H9 (cell line): ENCODE data around the gene ZBTB20. TPM values are rescaled to one million over a fixed set of nuclear protein-coding genes. Genes with fewer than 3 reads are reported as not detected.

Experiments used
- DNase-seq: peaks from one replicate; pipeline ENCODE4 v3.0.0-alpha.2; 2017
- H2AFZ ChIP-seq: one replicate; pipeline ENCODE4 v1.6.1; 2013; ENCODE audit warnings: mild to moderate bottlenecking, low read length, control low read depth, moderate library complexity
- H2AK5ac ChIP-seq: 2 replicates; pipeline ENCODE4 v1.6.1; 2013; ENCODE audit warnings: low read length, control low read depth, mixed read lengths; ENCODE audit not compliant: insufficient read length
- H2BK120ac ChIP-seq: one replicate; pipeline ENCODE4 v1.6.1; 2013; ENCODE audit warnings: low read depth, mild to moderate bottlenecking, low read length, control low read depth, inconsistent platforms; ENCODE audit not compliant: poor library complexity, severe bottlenecking
- H2BK12ac ChIP-seq: 2 replicates; pipeline ENCODE4 v1.6.1; 2013; ENCODE audit warnings: low read length, control low read depth, mixed read lengths, low read depth; ENCODE audit not compliant: insufficient read length
- H2BK15ac ChIP-seq: 2 replicates; pipeline ENCODE4 v1.6.1; 2013; ENCODE audit warnings: low read depth, low read length, control low read depth
- H2BK20ac ChIP-seq: one replicate; pipeline ENCODE4 v1.6.1; 2013; ENCODE audit warnings: low read depth, mild to moderate bottlenecking, low read length, control low read depth, inconsistent platforms; ENCODE audit not compliant: poor library complexity, severe bottlenecking
- H2BK5ac ChIP-seq: 2 replicates; pipeline ENCODE4 v1.6.1; 2013; ENCODE audit warnings: low read length, control low read depth, mixed read lengths; ENCODE audit not compliant: insufficient read length
- H3K14ac ChIP-seq: 2 replicates; pipeline ENCODE4 v1.6.1; 2013; ENCODE audit warnings: low read length, control low read depth; ENCODE audit not compliant: insufficient read depth
- H3K18ac ChIP-seq: 2 replicates; pipeline ENCODE4 v1.6.1; 2013; ENCODE audit warnings: low read depth, mild to moderate bottlenecking, mixed read lengths, low read length, control low read depth; ENCODE audit not compliant: insufficient read length
- H3K23ac ChIP-seq: 2 replicates; pipeline ENCODE4 v1.6.1; 2013; ENCODE audit warnings: low read length, control low read depth, mixed read lengths, low read depth; ENCODE audit not compliant: insufficient read length
- H3K23me2 ChIP-seq: 2 replicates; pipeline ENCODE4 v1.6.1; 2013; ENCODE audit warnings: low read depth, mild to moderate bottlenecking, mixed read lengths, low read length, control low read depth; ENCODE audit not compliant: insufficient read length, poor library complexity, severe bottlenecking
- H3K27ac ChIP-seq: 2 replicates; pipeline ENCODE4 v1.5.1; 2013; ENCODE audit warnings: low read length, control low read depth, mixed read lengths, low read depth; ENCODE audit not compliant: insufficient read length
- H3K27me3 ChIP-seq: 2 replicates; pipeline ENCODE4 v1.6.1; 2013; ENCODE audit warnings: low read length, control low read depth, inconsistent platforms; ENCODE audit not compliant: insufficient read depth
- H3K4ac ChIP-seq: 2 replicates; pipeline ENCODE4 v1.6.1; 2013; ENCODE audit warnings: low read depth, mild to moderate bottlenecking, control low read depth, inconsistent platforms, low read length, moderate library complexity
- H3K4me1 ChIP-seq: 2 replicates; pipeline ENCODE4 v1.6.1; 2013; ENCODE audit warnings: low read length, control low read depth, inconsistent platforms; ENCODE audit not compliant: insufficient read depth
- H3K4me2 ChIP-seq: 2 replicates; pipeline ENCODE4 v1.6.1; 2013; ENCODE audit warnings: low read length, control low read depth, mixed read lengths; ENCODE audit not compliant: insufficient read length, insufficient read depth
- H3K56ac ChIP-seq: 2 replicates; pipeline ENCODE4 v1.6.1; 2013; ENCODE audit warnings: low read depth, mild to moderate bottlenecking, mixed read lengths, low read length, control low read depth; ENCODE audit not compliant: insufficient read length
- H3K79me1 ChIP-seq: 2 replicates; pipeline ENCODE4 v1.6.1; 2013; ENCODE audit warnings: low read depth, mild to moderate bottlenecking, moderate library complexity, low read length, control low read depth, inconsistent platforms; ENCODE audit not compliant: insufficient read depth, poor library complexity, severe bottlenecking
- H3K79me2 ChIP-seq: 2 replicates; pipeline ENCODE4 v1.6.1; 2013; ENCODE audit warnings: low read length, control low read depth, inconsistent platforms; ENCODE audit not compliant: insufficient read depth
- H3K9ac ChIP-seq: 2 replicates; pipeline ENCODE4 v1.6.1; 2013; ENCODE audit warnings: low read length, control low read depth, mixed read lengths; ENCODE audit not compliant: insufficient read length; ENCODE audit errors: extremely low read depth
- H3K9me3 ChIP-seq: one replicate; pipeline ENCODE4 v1.6.1; 2013; ENCODE audit warnings: low read depth, low read length, inconsistent platforms; ENCODE audit not compliant: control insufficient read depth
- H3T11ph ChIP-seq: one replicate; pipeline ENCODE4 v1.6.1; 2013; ENCODE audit warnings: mild to moderate bottlenecking, low read length, control low read depth, inconsistent platforms
- H4K20me1 ChIP-seq: one replicate; pipeline ENCODE4 v1.6.1; 2013; ENCODE audit not compliant: control insufficient read depth, insufficient read length, insufficient read depth
- H4K5ac ChIP-seq: 2 replicates; pipeline ENCODE4 v1.6.1; 2013; ENCODE audit warnings: low read depth, mild to moderate bottlenecking, mixed read lengths, low read length, control low read depth; ENCODE audit not compliant: insufficient read length
- H4K8ac ChIP-seq: replicated peaks from 2 replicates; pipeline ENCODE4 v1.6.1; 2013; ENCODE audit warnings: low read length, control low read depth, mixed read lengths, low read depth; ENCODE audit not compliant: insufficient read length
- H4K91ac ChIP-seq: 2 replicates; pipeline ENCODE4 v1.6.1; 2013; ENCODE audit warnings: low read depth, mild to moderate bottlenecking, moderate library complexity, mixed read lengths, low read length, control low read depth; ENCODE audit not compliant: insufficient read length
- H3K27ac Mint-ChIP-seq, 3 experiments: 2 replicates in 2 of 3; 3 replicates in 1 of 3; pipeline ENCODE4 v1.8.0; 2020 to 2021; ENCODE audit warnings: mixed read lengths in 3 of 3, mild to moderate bottlenecking in 1 of 3, moderate library complexity in 1 of 3
- H3K27me3 Mint-ChIP-seq: 2 replicates; pipeline ENCODE4 v1.8.0; 2021; ENCODE audit warnings: low read depth, mild to moderate bottlenecking, moderate library complexity, mixed read lengths
- H3K36me3 Mint-ChIP-seq, 3 experiments: 2 replicates in 2 of 3; 3 replicates in 1 of 3; pipeline ENCODE4 v1.8.0; 2020 to 2021; ENCODE audit warnings: low read depth in 3 of 3, mixed read lengths in 3 of 3; ENCODE audit not compliant: insufficient read depth in 1 of 3
- H3K4me1 Mint-ChIP-seq, 2 experiments: 2 replicates each; pipeline ENCODE4 v1.8.0; 2020; ENCODE audit warnings: mixed read lengths in 2 of 2
- H3K4me3 Mint-ChIP-seq, 2 experiments: 2 replicates in 1 of 2; 3 replicates in 1 of 2; pipeline ENCODE4 v1.8.0; 2020 to 2021; ENCODE audit warnings: mild to moderate bottlenecking in 2 of 2, mixed read lengths in 2 of 2, moderate library complexity in 1 of 2
- H3K9me3 Mint-ChIP-seq, 2 experiments: 2 replicates in 1 of 2; 3 replicates in 1 of 2; pipeline ENCODE4 v1.8.0; 2020; ENCODE audit warnings: mild to moderate bottlenecking in 2 of 2, mixed read lengths in 2 of 2, moderate library complexity in 1 of 2
- CTCF ChIP-seq: fragments of 200-600 bp; sonication (generic); conservative IDR thresholded peaks from 3 replicates; pipeline ENCODE4 v1.8.0; 2021; ENCODE audit warnings: antibody characterized with exemption, mild to moderate bottlenecking
- total RNA-seq: library from RNA; stranded (reverse); gene quantifications from 2 replicates; pipeline ENCODE4 v1.2.1, GENCODE V29; 2021

Gene ZBTB20
- total RNA-seq, 1 experiment from 2014 or later = 0.70 TPM

- H3K79me2 ChIP-seq = no peaks in the 10 kb centered on the region
- no peak overlapping the region for H2AFZ ChIP-seq
- H3K36me3 Mint-ChIP-seq = no peaks in the 10 kb centered on the region
- H4K5ac ChIP-seq = no peak overlapping the region
- no peak for DNase-seq
- no peaks in the 10 kb centered on the region for H3K27me3 ChIP-seq
- H4K20me1 ChIP-seq = no peaks in the 10 kb centered on the region
- H3K9ac ChIP-seq = no peak overlapping the region
- H3K27ac ChIP-seq = no peak overlapping the region
- 0 out of 4 replicates have a peak, but pooled peaks cover 0 to 2% of the 10 kb centered on the region in 2 experiments for H3K4me1 Mint-ChIP-seq
- no peak overlapping the region for H4K8ac ChIP-seq
- no peak overlapping the region for H2BK20ac ChIP-seq
- no peak overlapping the region for H3K27ac Mint-ChIP-seq
- H2BK12ac ChIP-seq = no peak overlapping the region
- no peak overlapping the region for H2AK5ac ChIP-seq
- H3K14ac ChIP-seq = no peak overlapping the region
- no peak overlapping the region for H3K4me3 Mint-ChIP-seq
- no peaks in the 10 kb centered on the region for H3K27me3 Mint-ChIP-seq
- no peak overlapping the region for H3K56ac ChIP-seq
- H3K4me1 ChIP-seq = no peaks in the 10 kb centered on the region
- no peaks in the 10 kb centered on the region for H3K79me1 ChIP-seq
- no peak overlapping the region for H3K4ac ChIP-seq
- no peak overlapping the region for H3K23ac ChIP-seq
- H3K23me2 ChIP-seq = no peaks in the 10 kb centered on the region
- no peaks in the 10 kb centered on the region for H3K9me3 ChIP-seq
- no peak overlapping the region for H3T11ph ChIP-seq
- H2BK120ac ChIP-seq = no peak overlapping the region
- no peaks in the 10 kb centered on the region for H3K9me3 Mint-ChIP-seq
- no peak overlapping the region for H3K18ac ChIP-seq
- H2BK5ac ChIP-seq = no peak overlapping the region
- H3K4me2 ChIP-seq = no peak overlapping the region
- no peak overlapping the region for H2BK15ac ChIP-seq
- no peak for TF ChIP-seq CTCF
- no peak overlapping the region for H4K91ac ChIP-seq
These were observed 386.4 kb downstream of the ZBTB20 start for GRCh38 chr3:114760679-114761078.
